ENCODE results near the gene CORO2B. TPM values are rescaled to one million over a fixed set of nuclear protein-coding genes. Genes with fewer than 3 reads are reported as not detected.

CORO2B gene
- total and polyA plus RNA-seq, 2 experiments from 2014 or later = 1.6 to 4.6 TPM

DNA sequence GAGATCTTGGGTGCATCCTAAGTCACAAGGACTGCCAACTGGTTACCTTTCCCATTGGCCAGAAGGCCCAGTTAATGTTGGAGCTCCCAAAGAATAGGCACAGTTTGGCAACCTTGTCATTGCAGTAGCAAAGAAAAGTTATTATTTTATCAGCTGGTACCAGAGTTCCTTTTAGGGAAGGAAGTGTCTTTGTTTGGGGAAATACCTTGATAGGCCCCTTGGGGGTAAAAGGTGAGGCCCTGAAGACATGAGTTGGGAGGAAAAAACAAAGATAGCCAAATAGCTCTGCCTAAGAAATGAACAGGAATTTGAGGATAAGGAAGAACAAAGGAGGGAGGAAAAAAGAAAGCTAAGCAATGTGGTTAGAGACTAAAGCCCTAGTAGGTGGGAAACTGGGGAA, 156.1 kb downstream of the CORO2B start (continued):
- TF ChIP-seq, protein P1, sequence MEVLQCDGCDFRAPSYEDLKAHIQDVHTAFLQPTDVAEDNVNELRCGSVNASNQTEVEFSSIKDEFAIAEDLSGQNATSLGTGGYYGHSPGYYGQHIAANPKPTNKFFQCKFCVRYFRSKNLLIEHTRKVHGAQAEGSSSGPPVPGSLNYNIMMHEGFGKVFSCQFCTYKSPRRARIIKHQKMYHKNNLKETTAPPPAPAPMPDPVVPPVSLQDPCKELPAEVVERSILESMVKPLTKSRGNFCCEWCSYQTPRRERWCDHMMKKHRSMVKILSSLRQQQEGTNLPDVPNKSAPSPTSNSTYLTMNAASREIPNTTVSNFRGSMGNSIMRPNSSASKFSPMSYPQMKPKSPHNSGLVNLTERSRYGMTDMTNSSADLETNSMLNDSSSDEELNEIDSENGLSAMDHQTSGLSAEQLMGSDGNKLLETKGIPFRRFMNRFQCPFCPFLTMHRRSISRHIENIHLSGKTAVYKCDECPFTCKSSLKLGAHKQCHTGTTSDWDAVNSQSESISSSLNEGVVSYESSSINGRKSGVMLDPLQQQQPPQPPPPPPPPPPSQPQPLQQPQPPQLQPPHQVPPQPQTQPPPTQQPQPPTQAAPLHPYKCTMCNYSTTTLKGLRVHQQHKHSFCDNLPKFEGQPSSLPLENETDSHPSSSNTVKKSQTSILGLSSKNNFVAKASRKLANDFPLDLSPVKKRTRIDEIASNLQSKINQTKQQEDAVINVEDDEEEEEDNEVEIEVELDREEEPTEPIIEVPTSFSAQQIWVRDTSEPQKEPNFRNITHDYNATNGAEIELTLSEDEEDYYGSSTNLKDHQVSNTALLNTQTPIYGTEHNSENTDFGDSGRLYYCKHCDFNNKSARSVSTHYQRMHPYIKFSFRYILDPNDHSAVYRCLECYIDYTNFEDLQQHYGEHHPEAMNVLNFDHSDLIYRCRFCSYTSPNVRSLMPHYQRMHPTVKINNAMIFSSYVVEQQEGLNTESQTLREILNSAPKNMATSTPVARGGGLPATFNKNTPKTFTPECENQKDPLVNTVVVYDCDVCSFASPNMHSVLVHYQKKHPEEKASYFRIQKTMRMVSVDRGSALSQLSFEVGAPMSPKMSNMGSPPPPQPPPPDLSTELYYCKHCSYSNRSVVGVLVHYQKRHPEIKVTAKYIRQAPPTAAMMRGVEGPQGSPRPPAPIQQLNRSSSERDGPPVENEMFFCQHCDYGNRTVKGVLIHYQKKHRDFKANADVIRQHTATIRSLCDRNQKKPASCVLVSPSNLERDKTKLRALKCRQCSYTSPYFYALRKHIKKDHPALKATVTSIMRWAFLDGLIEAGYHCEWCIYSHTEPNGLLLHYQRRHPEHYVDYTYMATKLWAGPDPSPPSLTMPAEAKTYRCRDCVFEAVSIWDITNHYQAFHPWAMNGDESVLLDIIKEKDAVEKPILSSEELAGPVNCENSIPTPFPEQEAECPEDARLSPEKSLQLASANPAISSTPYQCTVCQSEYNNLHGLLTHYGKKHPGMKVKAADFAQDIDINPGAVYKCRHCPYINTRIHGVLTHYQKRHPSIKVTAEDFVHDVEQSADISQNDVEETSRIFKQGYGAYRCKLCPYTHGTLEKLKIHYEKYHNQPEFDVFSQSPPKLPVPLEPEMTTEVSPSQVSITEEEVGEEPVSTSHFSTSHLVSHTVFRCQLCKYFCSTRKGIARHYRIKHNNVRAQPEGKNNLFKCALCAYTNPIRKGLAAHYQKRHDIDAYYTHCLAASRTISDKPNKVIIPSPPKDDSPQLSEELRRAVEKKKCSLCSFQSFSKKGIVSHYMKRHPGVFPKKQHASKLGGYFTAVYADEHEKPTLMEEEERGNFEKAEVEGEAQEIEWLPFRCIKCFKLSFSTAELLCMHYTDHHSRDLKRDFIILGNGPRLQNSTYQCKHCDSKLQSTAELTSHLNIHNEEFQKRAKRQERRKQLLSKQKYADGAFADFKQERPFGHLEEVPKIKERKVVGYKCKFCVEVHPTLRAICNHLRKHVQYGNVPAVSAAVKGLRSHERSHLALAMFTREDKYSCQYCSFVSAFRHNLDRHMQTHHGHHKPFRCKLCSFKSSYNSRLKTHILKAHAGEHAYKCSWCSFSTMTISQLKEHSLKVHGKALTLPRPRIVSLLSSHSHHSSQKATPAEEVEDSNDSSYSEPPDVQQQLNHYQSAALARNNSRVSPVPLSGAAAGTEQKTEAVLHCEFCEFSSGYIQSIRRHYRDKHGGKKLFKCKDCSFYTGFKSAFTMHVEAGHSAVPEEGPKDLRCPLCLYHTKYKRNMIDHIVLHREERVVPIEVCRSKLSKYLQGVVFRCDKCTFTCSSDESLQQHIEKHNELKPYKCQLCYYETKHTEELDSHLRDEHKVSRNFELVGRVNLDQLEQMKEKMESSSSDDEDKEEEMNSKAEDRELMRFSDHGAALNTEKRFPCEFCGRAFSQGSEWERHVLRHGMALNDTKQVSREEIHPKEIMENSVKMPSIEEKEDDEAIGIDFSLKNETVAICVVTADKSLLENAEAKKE (CRISPR knock-in tag; IDR thresholded peaks at IDR 0.05) = no peak
- TF ChIP-seq NANOG (IDR thresholded peaks at IDR 0.05; ENCODE audit: borderline replicate concordance) (no peak), POLR2AphosphoS5 (IDR thresholded peaks at IDR 0.05; ENCODE audit: low read depth) (no peak), JUNB (IDR thresholded peaks at IDR 0.05; ENCODE audit: unreplicated experiment) (no peak), CREB1 (CRISPR knock-in tag; IDR thresholded peaks at IDR 0.05; ENCODE audit: low read depth) (no peak), ZNF114 (CRISPR knock-in tag; IDR thresholded peaks at IDR 0.05) (no peak)
- TF ChIP-seq, protein P2, sequence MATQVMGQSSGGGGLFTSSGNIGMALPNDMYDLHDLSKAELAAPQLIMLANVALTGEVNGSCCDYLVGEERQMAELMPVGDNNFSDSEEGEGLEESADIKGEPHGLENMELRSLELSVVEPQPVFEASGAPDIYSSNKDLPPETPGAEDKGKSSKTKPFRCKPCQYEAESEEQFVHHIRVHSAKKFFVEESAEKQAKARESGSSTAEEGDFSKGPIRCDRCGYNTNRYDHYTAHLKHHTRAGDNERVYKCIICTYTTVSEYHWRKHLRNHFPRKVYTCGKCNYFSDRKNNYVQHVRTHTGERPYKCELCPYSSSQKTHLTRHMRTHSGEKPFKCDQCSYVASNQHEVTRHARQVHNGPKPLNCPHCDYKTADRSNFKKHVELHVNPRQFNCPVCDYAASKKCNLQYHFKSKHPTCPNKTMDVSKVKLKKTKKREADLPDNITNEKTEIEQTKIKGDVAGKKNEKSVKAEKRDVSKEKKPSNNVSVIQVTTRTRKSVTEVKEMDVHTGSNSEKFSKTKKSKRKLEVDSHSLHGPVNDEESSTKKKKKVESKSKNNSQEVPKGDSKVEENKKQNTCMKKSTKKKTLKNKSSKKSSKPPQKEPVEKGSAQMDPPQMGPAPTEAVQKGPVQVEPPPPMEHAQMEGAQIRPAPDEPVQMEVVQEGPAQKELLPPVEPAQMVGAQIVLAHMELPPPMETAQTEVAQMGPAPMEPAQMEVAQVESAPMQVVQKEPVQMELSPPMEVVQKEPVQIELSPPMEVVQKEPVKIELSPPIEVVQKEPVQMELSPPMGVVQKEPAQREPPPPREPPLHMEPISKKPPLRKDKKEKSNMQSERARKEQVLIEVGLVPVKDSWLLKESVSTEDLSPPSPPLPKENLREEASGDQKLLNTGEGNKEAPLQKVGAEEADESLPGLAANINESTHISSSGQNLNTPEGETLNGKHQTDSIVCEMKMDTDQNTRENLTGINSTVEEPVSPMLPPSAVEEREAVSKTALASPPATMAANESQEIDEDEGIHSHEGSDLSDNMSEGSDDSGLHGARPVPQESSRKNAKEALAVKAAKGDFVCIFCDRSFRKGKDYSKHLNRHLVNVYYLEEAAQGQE (IDR thresholded peaks at IDR 0.05; ENCODE audit: unreplicated experiment) = no peak

All from GM23338 (cell line).